A549 (cell line): Measurements from ENCODE around the gene FXYD4.

Experiments
- CTCF ChIP-seq: fragments of >200 bp; sonication (Bioruptor Twin); formaldehyde crosslinking; IDR thresholded peaks from 3 replicates; pipeline ENCODE4 v1.5.1; 2016
- MAX ChIP-seq: IDR thresholded peaks from 2 replicates; pipeline ENCODE4 v1.6.1; 2012
- REST ChIP-seq: fragments of 200-600 bp; sonication (generic); IDR thresholded peaks from 2 replicates; pipeline ENCODE4 v1.6.1; 2016; ENCODE audit warnings: antibody characterized with exemption, mild to moderate bottlenecking, moderate library complexity
- USF2 ChIP-seq: fragments of 450-650 bp; IDR thresholded peaks from 2 replicates; pipeline ENCODE4 v1.6.1; 2014; ENCODE audit warnings: antibody characterized with exemption

GRCh38 chr10:43408331-43408709 lies 36.9 kb downstream of the FXYD4 start:
- TF ChIP-seq USF2 (no peak), MAX (no peak), REST (no peak; the same call in 1 of the 2 replicates), CTCF (no peak; the same call in 2 of the 3 replicates)
